ENCODE results near the gene TMEM178A. TPM values are rescaled to one million over a fixed set of nuclear protein-coding genes. Genes with fewer than 3 reads are reported as not detected.

TMEM178A gene
- total RNA-seq: 0.25 and 1.0 TPM in 2 replicates

DNA sequence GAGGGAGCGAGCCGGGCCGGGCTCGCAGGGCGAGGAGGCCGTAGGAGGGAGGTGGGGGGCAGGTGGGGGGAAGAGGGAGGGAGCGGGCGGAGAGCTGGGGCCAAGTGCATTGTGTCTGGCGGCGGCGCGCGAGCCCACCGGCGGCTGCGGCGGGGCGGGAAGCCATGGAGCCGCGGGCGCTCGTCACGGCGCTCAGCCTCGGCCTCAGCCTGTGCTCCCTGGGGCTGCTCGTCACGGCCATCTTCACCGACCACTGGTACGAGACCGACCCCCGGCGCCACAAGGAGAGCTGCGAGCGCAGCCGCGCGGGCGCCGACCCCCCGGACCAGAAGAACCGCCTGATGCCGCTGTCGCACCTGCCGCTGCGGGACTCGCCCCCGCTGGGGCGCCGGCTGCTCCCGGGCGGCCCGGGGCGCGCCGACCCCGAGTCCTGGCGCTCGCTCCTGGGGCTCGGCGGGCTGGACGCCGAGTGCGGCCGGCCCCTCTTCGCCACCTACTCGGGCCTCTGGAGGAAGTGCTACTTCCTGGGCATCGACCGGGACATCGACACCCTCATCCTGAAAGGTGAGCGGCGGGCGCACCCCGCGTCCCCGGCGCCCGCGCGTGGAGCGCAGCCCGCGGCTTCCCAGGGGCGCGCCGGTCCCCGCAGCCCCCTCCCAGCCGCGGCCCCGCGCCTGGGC lies at the start of gene TMEM178A:
Gene TMEM178A, plus strand, starts transcription at position 107 of the 680 bp plus-strand sequence. Its CDS starts 58 bp downstream, at position 165.

Other genes with a start within 250 kb of the TMEM178A start
- gene MAP4K3, start 228.6 kb upstream of the TMEM178A start, total RNA-seq: 24.6 and 28.5 TPM in 2 replicates
- gene THUMPD2, start 113.3 kb downstream of the TMEM178A start, total RNA-seq: 3.3 and 4.1 TPM in 2 replicates

All from cardiac ventricle fibroblast (primary cell).